NT2/D1 (cell line): ENCODE measurements around the gene MRPL32.

ENCODE experiments used
- DNase-seq: peaks from one replicate; pipeline ENCODE4 v3.0.0-alpha.2; 2011; ENCODE audit warnings: low read depth, low spot score
- H3K27me3 ChIP-seq: 2 replicates; pipeline ENCODE4 v1.6.0; 2011; ENCODE audit warnings: mild to moderate bottlenecking; ENCODE audit not compliant: insufficient read length, insufficient read depth
- H3K36me3 ChIP-seq: 2 replicates; pipeline ENCODE4 v1.6.1; 2011; ENCODE audit warnings: mild to moderate bottlenecking, low read length, mixed read lengths; ENCODE audit not compliant: insufficient read depth, insufficient read length
- H3K4me1 ChIP-seq: 2 replicates; pipeline ENCODE4 v1.5.1; 2011; ENCODE audit not compliant: insufficient read depth, insufficient read length
- H3K4me3 ChIP-seq: 2 replicates; pipeline ENCODE4 v1.5.1; 2011; ENCODE audit warnings: low read depth; ENCODE audit not compliant: insufficient read length
- H3K9ac ChIP-seq: 2 replicates; pipeline ENCODE4 v1.6.0; 2011; ENCODE audit warnings: low read depth; ENCODE audit not compliant: insufficient read length
- H3K9me3 ChIP-seq: 2 replicates; pipeline ENCODE4 v1.5.1; 2011; ENCODE audit warnings: mild to moderate bottlenecking, low read length; ENCODE audit not compliant: insufficient read depth
- SUZ12 ChIP-seq: IDR thresholded peaks from 2 replicates; pipeline ENCODE4 v1.6.1; 2011; ENCODE audit not compliant: insufficient read length, insufficient read depth; ENCODE audit errors: extremely low read depth
- YY1 ChIP-seq: IDR thresholded peaks from 2 replicates; pipeline ENCODE4 v1.6.1; 2011; ENCODE audit not compliant: insufficient read length, insufficient read depth
- ZNF274 ChIP-seq: IDR thresholded peaks from 2 replicates; pipeline ENCODE4 v1.6.1; 2011; ENCODE audit warnings: mild to moderate bottlenecking, low read depth, low read length

The MRPL32 gene

GRCh38 chr7:42953994-42954393 is 21.8 kb downstream of the MRPL32 start:
- Histone ChIP-seq H3K27me3 (no peaks in the 10 kb centered on the region), H3K9me3 (peaks cover 18% of the 10 kb centered on the region), H3K9ac (no peak overlapping the region), H3K4me3 (no peak overlapping the region), H3K4me1 (no peaks in the 10 kb centered on the region), H3K36me3 (no peaks in the 10 kb centered on the region)
- no peak for DNase-seq
- TF ChIP-seq ZNF274 (no peak), SUZ12 (no peak), YY1 (no peak)

- Histone ChIP-seq H3K9ac (no peak overlapping the region), H3K4me1 (no peaks in the 10 kb centered on the region), H3K27me3 (no peaks in the 10 kb centered on the region), H3K9me3 (peaks cover 27% of the 10 kb centered on the region), H3K4me3 (no peak overlapping the region), H3K36me3 (no peaks in the 10 kb centered on the region)
- no peak for DNase-seq
- TF ChIP-seq ZNF274 (no peak), YY1 (no peak), SUZ12 (no peak)
Measured at GRCh38 chr7:42956062-42956461, 23.9 kb downstream of the MRPL32 start.

DNA sequence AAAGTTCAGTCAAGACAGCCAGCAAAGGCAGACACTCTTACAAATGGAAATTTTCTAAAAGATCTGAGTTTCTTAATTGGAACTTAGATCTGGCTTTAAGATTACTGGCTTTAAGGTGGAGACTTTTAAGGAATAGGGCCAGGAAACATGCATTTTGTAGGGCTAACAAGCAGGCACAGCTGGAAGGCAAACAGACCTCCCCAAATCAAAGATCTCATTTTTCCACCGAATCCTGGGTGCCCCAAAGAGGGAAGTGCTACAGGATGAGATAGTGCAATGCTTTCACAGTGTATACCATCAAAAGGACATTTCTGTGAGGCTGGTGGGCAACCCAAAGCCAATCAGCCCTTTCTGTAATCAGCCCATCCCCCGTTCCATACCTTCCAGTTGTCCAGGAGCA is 27.4 kb downstream of the MRPL32 start:
- no peaks in the 10 kb centered on the region for H3K4me1 ChIP-seq
- H3K36me3 ChIP-seq = no peaks in the 10 kb centered on the region
- no peak for DNase-seq
- no peak overlapping the region for H3K9ac ChIP-seq
- TF ChIP-seq ZNF274 = no peak
- TF ChIP-seq YY1 = no peak
- no peak for TF ChIP-seq SUZ12
- H3K9me3 ChIP-seq = peaks cover 27% of the 10 kb centered on the region
- H3K4me3 ChIP-seq = no peak overlapping the region
- H3K27me3 ChIP-seq = no peaks in the 10 kb centered on the region

- no peak for DNase-seq
- H3K27me3 ChIP-seq = no peaks in the 10 kb centered on the region
- H3K9me3 ChIP-seq = peaks cover 26% of the 10 kb centered on the region
- no peaks in the 10 kb centered on the region for H3K4me1 ChIP-seq
- no peak for TF ChIP-seq YY1
- no peaks in the 10 kb centered on the region for H3K36me3 ChIP-seq
- H3K9ac ChIP-seq = no peak overlapping the region
- no peak overlapping the region for H3K4me3 ChIP-seq
Measured at GRCh38 chr7:42960762-42961161, 28.6 kb downstream of the MRPL32 start.

GRCh38 chr7:42961170-42961569 is 29.0 kb downstream of the MRPL32 start:
- no peaks in the 10 kb centered on the region for H3K4me1 ChIP-seq
- no peak for DNase-seq
- H3K27me3 ChIP-seq = no peaks in the 10 kb centered on the region
- no peaks in the 10 kb centered on the region for H3K36me3 ChIP-seq
- peaks cover 22% of the 10 kb centered on the region for H3K9me3 ChIP-seq
- no peak overlapping the region for H3K4me3 ChIP-seq
- H3K9ac ChIP-seq = no peak overlapping the region
- TF ChIP-seq ZNF274 (no peak), YY1 (no peak), SUZ12 (no peak)

DNA sequence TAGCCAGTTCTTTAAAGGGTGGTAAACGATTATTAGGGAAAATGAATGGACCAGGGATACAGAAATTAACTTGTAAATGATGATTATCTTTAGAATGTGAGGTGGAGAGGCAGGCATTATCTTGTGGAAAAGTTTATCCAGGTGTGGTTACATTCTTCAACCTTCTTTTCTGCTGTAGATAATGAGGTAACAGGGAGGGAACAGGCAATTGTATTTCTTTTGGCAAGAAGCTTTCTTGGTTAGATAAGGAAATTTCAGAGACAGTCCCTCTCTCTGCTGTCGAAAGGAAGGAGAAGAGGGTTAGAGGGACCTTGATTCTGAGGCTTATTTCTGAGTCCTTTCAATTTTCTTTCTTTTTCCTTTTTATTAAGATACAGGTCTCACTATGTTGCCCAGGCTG is 32.1 kb downstream of the MRPL32 start:
- Histone ChIP-seq H3K9ac (no peak overlapping the region), H3K4me1 (no peaks in the 10 kb centered on the region), H3K27me3 (no peaks in the 10 kb centered on the region), H3K9me3 (peaks cover 11% of the 10 kb centered on the region), H3K4me3 (no peak overlapping the region), H3K36me3 (no peaks in the 10 kb centered on the region)
- TF ChIP-seq YY1 (no peak), SUZ12 (no peak), ZNF274 (no peak)
- DNase-seq = no peak

DNA sequence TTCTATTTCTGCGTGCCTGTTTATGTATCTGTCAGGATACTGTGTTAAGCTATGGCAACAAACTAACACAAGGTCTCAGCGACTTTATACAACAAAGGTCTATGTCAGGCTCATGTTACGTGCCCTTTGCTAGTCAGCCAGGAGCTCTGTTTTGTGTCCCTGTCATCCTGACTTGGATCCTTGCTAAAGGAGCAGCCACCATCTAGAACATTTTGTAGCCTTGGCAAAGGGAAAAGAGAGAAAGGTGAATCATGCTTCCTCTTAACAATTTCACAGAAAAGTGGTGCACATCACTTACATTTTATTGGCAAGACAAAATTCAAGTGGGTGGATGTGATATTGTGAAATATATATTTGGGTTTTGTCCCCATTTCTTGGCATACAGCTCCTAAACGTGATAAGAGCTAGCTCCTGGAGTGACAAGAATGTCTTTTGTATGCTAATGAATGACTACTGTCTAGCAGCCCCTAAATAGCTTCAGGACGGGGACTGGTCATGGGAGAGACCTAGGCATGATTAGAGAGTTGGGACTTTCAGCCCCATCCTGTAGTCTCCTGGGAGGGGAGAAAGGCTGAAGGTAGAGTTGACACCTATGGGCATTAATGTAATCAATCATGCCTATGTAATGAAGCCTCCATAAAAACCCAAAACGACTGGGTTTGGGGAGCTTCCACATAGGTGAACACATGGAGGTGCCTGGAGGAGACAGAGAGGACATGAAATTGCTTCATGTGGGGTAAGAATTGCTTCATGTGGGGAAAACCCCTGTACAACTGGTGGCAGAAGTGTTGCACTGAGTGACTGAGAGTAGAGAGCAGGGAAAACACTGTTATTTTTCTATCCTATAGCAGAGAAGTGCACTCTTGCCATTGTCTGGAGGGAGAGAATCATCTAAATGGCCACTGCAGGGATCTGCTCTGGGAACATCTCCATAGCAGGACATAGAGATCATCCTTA is 33.0 kb downstream of the MRPL32 start:
- H3K9ac ChIP-seq = no peak overlapping the region

More for the DNA sequence above, 33.0 kb downstream of the MRPL32 start:
- Histone ChIP-seq H3K27me3 (no peaks in the 10 kb centered on the region), H3K4me3 (no peak overlapping the region), H3K9me3 (peaks cover 5% of the 10 kb centered on the region), H3K4me1 (no peaks in the 10 kb centered on the region), H3K36me3 (no peaks in the 10 kb centered on the region)
- TF ChIP-seq YY1 (no peak), SUZ12 (no peak), ZNF274 (no peak)
- no peak for DNase-seq
